NT2/D1 (cell line): ENCODE data around the gene MYLK.

ENCODE experiments used
- DNase-seq: peaks from one replicate; pipeline ENCODE4 v3.0.0-alpha.2; 2011; ENCODE audit warnings: low read depth, low spot score
- H3K27me3 ChIP-seq: 2 replicates; pipeline ENCODE4 v1.6.0; 2011; ENCODE audit warnings: mild to moderate bottlenecking; ENCODE audit not compliant: insufficient read length, insufficient read depth
- H3K36me3 ChIP-seq: 2 replicates; pipeline ENCODE4 v1.6.1; 2011; ENCODE audit warnings: mild to moderate bottlenecking, low read length, mixed read lengths; ENCODE audit not compliant: insufficient read depth, insufficient read length
- H3K4me1 ChIP-seq: 2 replicates; pipeline ENCODE4 v1.5.1; 2011; ENCODE audit not compliant: insufficient read depth, insufficient read length
- H3K4me3 ChIP-seq: 2 replicates; pipeline ENCODE4 v1.5.1; 2011; ENCODE audit warnings: low read depth; ENCODE audit not compliant: insufficient read length
- H3K9ac ChIP-seq: 2 replicates; pipeline ENCODE4 v1.6.0; 2011; ENCODE audit warnings: low read depth; ENCODE audit not compliant: insufficient read length
- H3K9me3 ChIP-seq: 2 replicates; pipeline ENCODE4 v1.5.1; 2011; ENCODE audit warnings: mild to moderate bottlenecking, low read length; ENCODE audit not compliant: insufficient read depth
- SUZ12 ChIP-seq: IDR thresholded peaks from 2 replicates; pipeline ENCODE4 v1.6.1; 2011; ENCODE audit not compliant: insufficient read length, insufficient read depth; ENCODE audit errors: extremely low read depth
- YY1 ChIP-seq: IDR thresholded peaks from 2 replicates; pipeline ENCODE4 v1.6.1; 2011; ENCODE audit not compliant: insufficient read length, insufficient read depth
- ZNF274 ChIP-seq: IDR thresholded peaks from 2 replicates; pipeline ENCODE4 v1.6.1; 2011; ENCODE audit warnings: mild to moderate bottlenecking, low read depth, low read length

Gene MYLK

DNA sequence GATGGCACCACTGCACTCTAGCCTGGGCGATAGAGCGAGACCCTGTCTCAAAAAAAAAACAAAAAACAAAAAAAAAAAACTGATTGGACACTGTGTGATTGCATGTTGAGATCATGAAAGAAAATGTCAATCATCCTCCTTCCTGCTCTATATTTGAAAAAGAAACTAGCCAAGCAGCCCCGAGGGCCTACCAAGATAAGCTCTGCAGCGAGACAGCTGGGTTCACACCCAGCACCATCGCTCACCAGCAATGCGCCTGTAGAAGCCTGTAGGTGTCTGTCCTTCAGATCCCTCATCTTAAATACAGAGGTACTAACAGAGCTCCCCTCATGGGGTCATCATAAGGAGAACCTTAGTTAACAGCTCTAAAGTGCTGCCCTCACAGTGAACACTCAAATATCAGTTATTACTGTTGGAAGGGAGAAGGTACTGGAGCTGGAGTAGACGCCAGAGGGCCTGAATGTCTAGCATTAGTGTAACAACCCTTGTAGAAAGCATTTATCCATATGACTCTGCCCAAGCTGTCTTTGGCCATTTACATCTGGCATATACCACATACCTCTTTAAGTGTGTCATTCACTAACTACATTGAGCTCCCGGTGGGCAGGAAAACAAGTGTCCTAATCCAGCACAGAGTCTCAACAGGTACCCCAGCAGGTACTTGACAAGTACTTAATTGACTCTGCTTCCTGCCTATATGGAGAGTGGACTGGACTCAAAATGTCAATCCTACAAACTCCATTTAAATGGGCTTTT is 22.9 kb downstream of the MYLK start:
- Histone ChIP-seq H3K9ac (no peak overlapping the region), H3K4me1 (no peaks in the 10 kb centered on the region), H3K9me3 (0 out of 2 replicates have a peak, but pooled peaks cover 6% of the 10 kb centered on the region), H3K36me3 (no peaks in the 10 kb centered on the region), H3K4me3 (no peak overlapping the region), H3K27me3 (no peaks in the 10 kb centered on the region)
- DNase-seq: no peak
- TF ChIP-seq SUZ12 (no peak), ZNF274 (no peak), YY1 (no peak)

DNA sequence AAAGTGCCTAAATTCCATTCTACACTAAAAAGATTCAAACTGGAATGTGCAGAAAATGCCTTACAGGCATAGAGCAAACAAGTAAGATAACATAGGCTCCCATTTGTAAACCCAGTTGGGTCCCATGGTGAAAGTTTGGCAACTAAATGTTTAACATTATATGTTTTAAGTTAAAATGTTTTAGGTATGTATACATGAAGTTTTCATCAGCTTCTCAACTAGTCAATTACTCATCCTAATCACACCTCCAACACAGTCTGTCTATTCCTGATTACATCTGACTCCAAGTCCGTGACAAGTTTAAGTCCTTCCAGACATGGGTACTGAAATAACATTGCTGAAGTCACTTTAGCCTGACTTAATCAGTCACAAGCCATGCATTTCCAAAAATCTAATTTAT is 25.0 kb downstream of the MYLK start:
- no peak for TF ChIP-seq YY1
- no peak for TF ChIP-seq ZNF274
- no peak for TF ChIP-seq SUZ12
- no peak for DNase-seq
- Histone ChIP-seq H3K9ac (no peak overlapping the region), H3K4me1 (no peaks in the 10 kb centered on the region), H3K36me3 (no peaks in the 10 kb centered on the region), H3K4me3 (no peak overlapping the region), H3K9me3 (peaks cover 22% of the 10 kb centered on the region), H3K27me3 (no peaks in the 10 kb centered on the region)

DNA sequence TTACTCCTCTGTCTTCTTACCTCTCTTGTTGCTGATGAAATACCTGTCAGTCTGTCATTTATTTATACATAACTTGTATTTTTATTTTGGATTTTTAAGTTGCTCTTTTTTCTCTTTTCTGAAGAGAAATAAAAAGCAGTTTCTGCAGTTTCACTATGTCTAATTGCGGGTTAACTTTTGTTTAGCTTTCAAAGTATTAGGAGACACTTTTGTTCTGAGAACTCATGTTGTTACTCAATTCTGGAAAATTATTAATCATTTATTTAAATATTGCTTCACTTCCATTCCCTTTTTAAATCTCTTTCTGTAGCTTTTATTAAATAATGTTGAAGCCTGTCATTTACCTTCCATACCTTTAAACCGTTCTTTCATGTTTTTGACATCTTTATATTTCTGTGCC is 29.2 kb downstream of the MYLK start:
- Histone ChIP-seq H3K9ac (no peak overlapping the region), H3K9me3 (peaks cover 28% of the 10 kb centered on the region), H3K27me3 (no peaks in the 10 kb centered on the region), H3K36me3 (no peaks in the 10 kb centered on the region), H3K4me3 (no peak overlapping the region), H3K4me1 (no peaks in the 10 kb centered on the region)
- TF ChIP-seq YY1: no peak
- TF ChIP-seq ZNF274: no peak
- no peak for TF ChIP-seq SUZ12
- DNase-seq: no peak

DNA sequence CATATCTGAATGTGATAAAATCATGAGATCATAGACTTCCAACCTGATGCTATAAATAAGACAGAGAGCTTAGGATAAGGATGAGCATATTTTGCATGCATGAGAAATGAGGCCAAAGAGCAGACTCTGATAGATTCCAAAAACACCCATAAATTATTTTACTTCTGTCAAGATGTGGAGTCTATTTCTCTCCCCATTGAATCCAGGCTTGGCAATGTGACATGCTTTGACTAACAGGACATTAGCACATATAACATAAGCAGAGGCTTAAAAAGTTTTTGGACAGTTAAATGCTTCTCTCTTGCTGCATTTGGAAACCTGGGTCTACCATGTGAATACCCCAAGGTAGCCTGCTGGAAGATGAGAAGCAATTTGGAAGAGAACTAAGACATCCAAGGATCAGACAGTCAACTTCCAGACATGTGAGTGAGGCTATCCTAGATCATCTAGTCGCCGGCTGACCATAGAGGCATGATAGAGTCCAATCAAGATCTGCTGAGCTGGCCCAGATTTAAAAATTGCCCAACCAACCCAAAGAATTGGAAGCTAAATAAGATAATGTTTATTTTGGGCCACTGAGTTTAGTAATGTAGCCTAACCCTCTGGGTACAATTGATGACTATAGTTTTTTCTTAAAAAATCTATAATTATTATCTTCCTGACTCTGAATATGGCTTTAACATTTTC is 30.3 kb downstream of the MYLK start:
- DNase-seq: no peak
- Histone ChIP-seq H3K36me3 (no peaks in the 10 kb centered on the region), H3K9me3 (peaks cover 32% of the 10 kb centered on the region), H3K4me3 (no peak overlapping the region), H3K9ac (no peak overlapping the region), H3K4me1 (no peaks in the 10 kb centered on the region), H3K27me3 (no peaks in the 10 kb centered on the region)
- no peak for TF ChIP-seq ZNF274
- no peak for TF ChIP-seq SUZ12
- TF ChIP-seq YY1: no peak

DNA sequence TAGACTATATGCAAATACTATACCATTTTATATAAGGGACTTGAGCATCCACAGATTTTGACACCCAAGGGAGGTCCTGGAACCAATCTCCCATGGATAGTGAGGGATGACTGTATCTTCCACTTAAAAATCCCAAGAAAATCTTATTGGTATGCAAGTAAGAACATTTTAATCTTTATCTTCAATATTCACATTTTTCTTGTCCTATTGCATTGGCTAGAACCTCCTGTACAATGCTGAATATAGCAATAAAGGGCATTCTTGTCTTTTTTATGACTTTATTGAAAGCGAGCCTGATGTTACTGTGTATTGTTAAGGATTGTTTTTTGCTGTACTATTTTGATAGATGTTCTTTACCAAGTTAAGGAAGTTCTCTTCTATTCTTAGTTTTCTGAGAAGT is 36.9 kb downstream of the MYLK start:
- Histone ChIP-seq H3K27me3 (no peaks in the 10 kb centered on the region), H3K36me3 (no peaks in the 10 kb centered on the region), H3K9me3 (peaks cover 35% of the 10 kb centered on the region), H3K9ac (no peak overlapping the region), H3K4me3 (no peak overlapping the region), H3K4me1 (no peaks in the 10 kb centered on the region)
- TF ChIP-seq ZNF274: no peak
- TF ChIP-seq SUZ12: no peak
- no peak for TF ChIP-seq YY1
- DNase-seq: no peak

DNA sequence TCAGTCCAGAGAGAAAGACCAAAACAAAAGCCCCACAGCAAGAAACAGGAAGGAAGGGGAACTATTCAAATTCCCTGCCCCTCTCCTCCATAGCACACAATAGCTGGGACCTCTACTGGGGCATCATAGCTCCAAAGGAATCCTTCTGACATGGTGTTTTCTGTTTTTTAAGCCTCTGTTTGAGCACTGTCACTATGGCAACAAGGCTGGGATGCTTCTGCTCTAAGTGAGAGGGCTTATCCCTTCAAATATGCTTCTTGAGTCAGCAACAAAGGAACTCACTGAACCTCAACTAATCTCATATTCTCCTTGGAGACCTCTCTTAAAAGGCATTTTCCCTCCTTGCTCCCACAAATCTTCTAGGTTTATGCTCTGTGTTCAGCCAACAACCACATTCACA is 40.5 kb downstream of the MYLK start:
- peak; percentile 92 for DNase-seq
- TF ChIP-seq YY1: no peak
- no peak for TF ChIP-seq ZNF274
- no peak for TF ChIP-seq SUZ12

DNA sequence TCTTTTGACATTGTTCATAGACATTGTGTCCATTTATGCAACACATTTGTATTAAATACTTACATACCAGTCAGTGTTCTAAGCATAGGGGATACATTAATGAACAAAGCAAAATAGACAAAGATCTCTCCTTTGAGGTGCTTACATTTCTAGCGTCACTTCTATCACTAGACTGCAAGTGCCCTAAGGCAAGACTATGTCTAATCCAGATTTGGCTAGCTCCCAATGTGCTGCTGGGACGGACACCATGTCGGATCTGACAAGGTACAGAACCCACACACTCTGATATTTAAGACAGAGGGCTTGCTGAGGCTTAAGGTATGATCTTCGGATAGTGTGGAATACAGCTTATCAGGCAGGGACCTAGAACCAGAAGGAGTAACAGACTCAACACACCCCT is 41.4 kb downstream of the MYLK start:
- no peak for DNase-seq
- no peak overlapping the region for H3K4me3 ChIP-seq
- no peaks in the 10 kb centered on the region for H3K27me3 ChIP-seq
- peaks cover 40% of the 10 kb centered on the region for H3K9me3 ChIP-seq
- no peak overlapping the region for H3K9ac ChIP-seq
- H3K4me1 ChIP-seq: no peaks in the 10 kb centered on the region
- no peaks in the 10 kb centered on the region for H3K36me3 ChIP-seq
- TF ChIP-seq ZNF274 (no peak), SUZ12 (no peak), YY1 (no peak)

More for the DNA sequence above, 40.5 kb downstream of the MYLK start:
- Histone ChIP-seq H3K9me3 (peaks cover 43% of the 10 kb centered on the region), H3K4me3 (no peak overlapping the region), H3K4me1 (no peaks in the 10 kb centered on the region), H3K9ac (no peak overlapping the region), H3K36me3 (no peaks in the 10 kb centered on the region), H3K27me3 (no peaks in the 10 kb centered on the region)
